Hindlimb muscle (tissue), 1 donor: ENCODE data around the gene PPM1F. TPM values are rescaled to one million over a fixed set of nuclear protein-coding genes. Genes with fewer than 3 reads are reported as not detected.

ENCODE experiments used
- DNase-seq: peaks from one replicate; pipeline ENCODE4 v3.0.0-alpha.2; 2013
- polyA plus RNA-seq: library from polyadenylated mRNA; unstranded; fragments of 120-200 nt; gene quantifications from one replicate; pipeline ENCODE4 v1.2.1, GENCODE V29; 2013; ENCODE audit not compliant: insufficient read length

PPM1F gene, protein sequence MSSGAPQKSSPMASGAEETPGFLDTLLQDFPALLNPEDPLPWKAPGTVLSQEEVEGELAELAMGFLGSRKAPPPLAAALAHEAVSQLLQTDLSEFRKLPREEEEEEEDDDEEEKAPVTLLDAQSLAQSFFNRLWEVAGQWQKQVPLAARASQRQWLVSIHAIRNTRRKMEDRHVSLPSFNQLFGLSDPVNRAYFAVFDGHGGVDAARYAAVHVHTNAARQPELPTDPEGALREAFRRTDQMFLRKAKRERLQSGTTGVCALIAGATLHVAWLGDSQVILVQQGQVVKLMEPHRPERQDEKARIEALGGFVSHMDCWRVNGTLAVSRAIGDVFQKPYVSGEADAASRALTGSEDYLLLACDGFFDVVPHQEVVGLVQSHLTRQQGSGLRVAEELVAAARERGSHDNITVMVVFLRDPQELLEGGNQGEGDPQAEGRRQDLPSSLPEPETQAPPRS
- 52.5 TPM for polyA plus RNA-seq

DNA sequence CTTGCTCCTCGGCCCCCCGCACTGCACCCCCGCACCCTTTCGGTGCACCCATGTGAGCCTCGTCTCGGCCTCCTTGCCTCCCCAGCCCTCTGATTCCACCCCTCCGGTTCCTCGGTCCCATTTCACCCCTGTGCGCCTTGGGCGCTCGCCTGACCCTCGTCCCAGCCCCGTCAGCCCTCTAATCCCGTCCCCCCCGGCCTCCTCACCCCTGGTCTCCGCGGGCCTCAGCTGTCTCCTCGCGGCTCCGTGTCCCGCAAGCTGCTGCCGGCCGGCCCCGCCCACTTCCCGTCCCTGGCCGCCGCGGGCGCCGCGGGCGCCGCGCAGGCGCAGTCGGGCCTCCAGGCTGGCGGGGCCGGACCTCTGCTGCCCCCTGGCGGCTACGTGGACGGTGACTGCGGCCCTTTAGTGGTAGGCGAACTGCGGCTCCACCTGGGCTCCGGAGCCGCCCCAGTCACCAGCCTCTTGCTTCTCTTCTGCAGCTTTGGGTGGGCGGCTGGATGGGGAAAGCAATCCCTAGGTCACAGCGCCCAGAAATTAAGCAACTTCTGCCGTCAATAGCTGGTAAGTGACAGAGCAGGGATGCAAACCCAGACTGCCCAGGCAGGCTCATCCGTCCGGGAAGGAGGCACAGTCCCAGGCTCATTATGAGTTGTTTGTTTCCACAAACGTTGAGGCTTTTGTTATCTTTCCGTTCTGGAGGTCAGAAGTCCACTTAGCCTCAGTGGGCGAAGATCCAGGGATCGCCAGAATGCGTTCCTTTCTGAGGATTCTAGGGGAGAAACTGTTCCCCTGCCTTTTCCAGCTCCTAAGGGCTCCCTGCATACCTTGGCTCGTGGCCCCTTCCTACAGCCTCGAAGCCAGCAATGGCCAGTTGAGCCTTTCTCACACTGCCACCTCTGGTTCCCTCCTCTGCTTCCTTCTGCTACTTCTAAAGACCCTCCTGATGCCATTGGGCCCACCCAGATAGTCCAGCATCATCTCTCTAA lies at the start of gene PPM1F:
Gene PPM1F, minus strand, starts transcription at position 263 of the 986 bp plus-strand sequence. CDS start 6,800 bp downstream, outside the sequence.
- DNase-seq = peak; percentile 89

DNA sequence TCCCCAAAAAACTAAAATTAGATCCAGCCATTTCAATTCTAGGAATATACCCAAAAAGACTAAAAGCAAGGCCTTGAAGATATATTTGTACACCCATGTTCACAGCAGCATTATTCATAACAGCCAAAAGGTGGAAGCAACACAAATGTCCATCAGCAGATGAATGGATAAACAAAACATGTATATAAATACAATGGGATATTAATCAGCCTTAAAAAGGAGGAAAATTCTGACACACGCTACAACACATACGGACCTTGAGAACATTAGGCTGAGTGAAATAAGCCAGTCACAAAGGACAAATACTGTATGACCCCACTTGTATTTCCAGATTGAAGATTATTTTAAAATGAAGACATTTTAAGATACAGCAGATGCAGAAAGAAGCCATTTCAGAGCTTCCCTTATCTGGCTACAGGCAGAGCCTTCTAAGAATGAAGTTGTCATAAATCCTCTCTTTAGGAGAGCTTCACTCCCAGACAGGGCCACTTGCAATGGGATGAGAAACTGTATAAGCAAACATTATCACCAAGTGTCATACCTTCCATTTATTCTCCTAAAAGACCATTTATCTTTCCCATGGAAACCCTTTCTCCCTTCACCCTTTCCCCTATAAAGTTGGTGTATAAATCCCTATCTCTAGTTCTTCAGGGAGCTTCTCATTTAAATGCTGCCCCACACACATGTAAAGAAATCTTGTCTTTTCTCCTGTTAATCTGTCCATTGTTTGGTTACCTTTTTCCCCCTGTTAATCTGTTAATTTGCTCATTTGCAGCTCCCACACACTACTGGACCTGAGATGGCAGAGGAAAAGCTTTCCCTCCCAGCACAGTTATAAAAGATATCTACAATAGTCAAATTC lies 49.2 kb upstream of the PPM1F start:
- no peak for DNase-seq

DNA sequence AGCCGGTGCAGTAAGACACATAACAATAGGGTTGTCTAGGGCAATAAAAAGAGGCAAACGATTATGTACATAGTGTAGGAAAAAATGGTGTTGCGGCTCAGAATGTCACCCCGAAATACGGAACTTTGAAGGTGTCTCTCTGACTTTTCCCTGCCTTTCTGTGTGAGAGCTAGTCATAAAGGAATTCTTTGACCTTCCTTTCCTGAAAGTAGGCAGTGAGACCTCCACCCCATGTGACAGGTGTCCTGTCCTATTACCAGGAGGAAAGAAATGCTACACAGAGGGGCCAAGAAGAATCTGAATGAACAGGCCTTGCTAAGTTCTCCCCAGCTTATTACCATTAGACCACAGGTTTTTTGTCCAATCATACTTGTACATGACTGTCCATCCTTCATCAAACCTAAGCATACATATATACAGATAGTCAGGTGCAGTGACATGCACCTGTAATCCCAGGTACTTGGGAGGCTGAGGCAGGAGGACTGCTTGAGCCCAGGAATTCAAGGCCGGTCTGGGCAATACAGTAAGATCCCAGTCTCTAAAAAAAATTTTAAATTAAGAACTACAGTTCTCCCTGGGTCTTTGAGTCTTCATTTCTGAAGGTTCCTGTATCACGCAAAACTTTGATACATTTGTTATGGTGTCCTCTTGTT lies 46.1 kb upstream of the PPM1F start:
- DNase-seq = no peak

DNA sequence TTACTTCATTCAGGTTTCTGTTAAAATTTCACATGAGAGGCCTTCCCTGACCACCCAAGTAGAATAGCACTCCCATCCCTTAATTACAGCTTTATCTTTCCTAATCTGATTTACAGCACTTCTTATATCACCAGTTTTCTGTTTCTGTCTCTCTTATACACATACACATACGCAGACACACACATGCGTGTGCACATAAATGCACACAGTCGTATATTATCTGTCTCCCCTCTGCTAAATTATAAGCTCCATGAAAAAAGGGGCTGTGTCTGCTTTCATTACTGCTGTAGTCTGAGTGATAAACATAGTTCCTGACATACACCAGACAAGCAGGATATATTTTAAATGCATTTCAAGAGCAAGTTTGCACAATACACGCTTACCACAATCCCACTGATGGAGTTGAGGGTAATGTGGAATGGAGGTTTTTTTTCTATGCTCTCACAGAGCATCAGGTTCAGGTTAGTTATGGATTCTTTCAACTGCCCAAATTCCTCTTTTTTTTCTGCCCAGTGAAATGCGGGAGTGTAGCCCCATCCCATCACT lies 43.6 kb upstream of the PPM1F start:
- DNase-seq = no peak

DNA sequence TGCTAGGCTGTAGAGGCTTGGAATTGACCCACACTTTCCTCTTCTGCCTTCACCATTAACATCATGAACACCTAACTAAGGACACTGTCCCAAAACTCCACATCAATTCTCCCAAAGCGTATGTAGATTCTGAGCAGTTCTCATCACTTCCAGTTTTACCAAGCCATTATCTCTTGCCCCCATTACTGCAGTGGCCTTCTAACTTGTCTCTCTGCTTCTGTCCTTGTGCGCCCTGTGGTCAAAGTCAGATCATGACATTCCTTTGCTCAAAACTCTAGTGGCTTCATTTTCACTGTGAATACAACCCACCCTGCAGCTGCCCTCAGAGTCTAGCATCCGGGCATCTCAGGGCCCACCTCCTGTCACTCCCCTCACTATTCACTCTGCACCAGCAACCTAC lies 43.0 kb upstream of the PPM1F start:
- no peak for DNase-seq

DNA sequence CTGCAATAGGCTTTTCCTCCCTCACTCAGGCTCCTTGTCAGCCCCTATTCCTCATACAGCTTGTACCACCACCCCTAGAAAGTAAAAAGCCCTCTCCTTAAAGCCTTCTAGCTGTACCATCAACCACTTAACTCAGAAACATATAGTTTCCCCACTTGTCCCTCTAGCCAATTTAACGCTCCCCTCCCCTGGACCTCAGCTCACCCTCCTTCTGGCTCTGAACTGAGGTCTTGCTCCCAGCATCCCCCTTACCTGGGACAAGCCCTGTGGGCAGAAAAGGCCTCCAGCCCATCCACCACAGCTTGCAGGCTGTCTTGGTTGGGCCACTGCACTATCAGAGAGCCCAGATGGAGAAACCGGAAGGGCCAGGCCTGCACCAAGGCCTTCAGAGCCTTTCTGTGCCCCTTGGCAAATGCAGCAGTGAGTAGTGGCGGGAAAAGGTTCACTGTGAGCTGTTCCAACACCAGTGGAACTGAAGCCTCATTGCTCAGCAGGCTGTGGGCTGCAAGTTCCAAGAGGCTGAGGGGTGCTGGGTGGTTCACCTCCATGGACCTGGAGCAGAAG lies 42.3 kb upstream of the PPM1F start:
- DNase-seq = no peak

DNA sequence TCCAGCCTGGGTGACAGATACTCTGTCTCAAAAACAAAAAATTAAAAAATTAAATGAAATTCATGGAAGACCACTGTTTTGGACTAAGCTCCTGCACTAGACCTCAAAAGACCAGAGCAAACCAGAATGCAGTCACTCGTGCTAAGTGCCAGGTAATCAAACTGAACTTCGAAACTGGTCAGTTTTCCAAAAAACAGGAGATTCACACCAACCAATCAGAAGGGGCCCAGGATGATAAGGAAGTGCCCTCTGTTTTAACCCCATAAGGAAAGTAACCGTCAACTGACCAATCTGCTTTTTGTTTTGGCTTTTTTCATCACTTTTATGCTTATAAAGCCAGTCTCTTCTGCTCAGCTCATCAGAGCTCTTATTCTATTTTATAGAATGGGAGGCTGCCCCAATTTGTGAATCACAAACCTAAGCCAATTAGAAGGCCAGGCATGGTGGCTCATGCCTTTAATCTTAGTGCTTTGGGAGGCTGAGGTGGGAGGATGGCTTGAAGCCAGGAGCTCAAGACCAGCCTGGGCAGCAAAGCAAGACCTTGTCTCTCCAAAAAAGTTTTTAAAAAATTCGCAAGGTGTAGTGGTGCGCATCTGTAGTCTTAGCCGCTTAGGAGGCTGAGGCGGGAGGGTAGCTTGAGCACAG lies 40.1 kb upstream of the PPM1F start:
- no peak for DNase-seq

DNA sequence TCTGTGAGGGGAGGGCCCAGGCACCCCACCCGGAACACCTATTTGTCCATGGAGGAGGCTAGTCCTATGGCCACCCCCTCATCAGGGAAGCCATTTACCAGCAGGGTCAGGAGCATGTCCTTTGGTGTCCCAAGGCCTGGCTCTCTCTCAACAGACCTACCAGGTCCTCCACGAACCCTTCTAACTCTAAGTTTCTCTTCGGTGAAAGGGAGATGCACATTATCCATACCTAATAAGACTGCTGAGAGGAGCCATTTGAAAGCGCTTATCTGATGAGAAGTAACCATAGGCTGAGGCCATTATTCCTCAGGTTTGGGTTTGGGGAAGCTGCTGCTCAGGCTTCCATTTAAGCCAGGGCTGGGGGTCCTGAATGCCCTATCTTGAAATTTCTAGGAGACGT lies 39.1 kb upstream of the PPM1F start:
- no peak for DNase-seq

DNA sequence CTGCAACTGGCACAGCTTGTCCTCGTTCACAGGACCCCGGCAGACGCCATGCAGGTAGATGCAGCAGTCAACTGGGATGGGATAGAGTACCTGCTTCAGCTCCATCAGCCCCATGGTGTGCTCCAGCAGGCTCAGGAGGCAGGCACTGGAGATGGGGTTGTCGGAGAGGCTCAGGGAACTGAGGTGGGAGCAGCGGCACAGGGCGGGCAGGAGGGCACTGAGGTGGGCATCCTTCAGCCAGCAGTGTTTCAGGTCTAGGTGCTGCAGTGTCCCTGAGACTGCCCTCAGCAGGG lies 38.6 kb upstream of the PPM1F start:
- no peak for DNase-seq

DNA sequence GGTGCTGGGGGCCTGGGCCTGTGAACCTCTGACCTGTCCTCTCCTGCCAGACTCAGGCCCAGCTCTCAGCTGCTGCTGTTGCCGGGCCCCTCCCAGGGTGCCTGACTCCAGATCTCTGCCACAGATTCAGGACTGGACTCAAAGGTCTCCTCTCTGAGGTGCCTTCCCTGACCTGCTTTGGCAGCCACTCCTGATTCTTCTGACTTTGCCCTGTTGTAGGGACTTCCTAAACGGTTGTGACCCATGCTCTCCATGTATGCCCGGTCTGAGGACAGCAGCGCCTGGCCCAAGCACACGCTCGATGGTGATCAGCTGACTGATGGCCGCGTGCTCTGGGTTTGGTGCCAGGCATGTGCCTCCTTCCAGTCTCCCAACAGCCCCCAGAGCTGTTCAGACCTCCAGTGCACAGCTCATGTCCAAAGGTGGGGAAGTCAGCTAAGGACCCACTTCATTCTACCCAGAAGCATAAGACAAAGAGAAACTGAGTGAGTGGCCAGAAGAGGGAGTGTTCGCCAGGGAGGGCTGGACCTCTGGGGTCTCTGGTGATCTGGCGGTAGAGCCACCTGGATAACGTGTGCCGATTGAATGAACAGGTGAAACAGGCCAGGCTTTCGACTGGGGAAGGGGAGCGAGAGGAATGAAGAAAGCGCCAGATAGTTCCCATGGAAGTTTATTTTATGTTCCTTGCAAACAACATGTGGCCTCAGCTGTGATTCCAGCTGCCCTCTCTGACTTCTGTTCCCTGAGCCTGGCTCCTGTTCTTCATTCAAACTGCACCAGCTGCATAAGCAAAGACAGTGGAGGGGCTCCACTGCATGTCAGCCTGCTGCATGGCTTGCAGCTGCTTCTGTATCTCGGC lies 38.0 kb upstream of the PPM1F start:
- no peak for DNase-seq

DNA sequence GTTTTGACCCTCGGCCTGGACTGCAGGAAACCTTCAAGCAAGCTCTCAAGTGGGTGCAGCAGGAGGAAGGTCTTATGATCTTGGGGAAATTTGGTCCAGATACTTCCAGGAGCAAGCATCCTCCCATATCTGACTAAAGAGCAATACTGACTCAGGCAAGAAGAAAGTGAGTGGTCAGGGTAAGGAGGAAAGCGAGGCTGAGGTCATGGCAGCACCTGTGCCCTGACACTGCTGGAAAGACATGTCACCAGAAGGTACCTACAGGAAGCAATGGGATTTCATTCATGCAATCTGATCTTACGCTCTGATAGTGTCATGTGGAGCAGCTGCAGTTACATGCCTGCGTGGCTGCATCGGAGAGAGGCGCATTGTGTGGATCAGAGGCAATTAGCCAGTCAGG lies 36.4 kb upstream of the PPM1F start:
- DNase-seq = no peak

DNA sequence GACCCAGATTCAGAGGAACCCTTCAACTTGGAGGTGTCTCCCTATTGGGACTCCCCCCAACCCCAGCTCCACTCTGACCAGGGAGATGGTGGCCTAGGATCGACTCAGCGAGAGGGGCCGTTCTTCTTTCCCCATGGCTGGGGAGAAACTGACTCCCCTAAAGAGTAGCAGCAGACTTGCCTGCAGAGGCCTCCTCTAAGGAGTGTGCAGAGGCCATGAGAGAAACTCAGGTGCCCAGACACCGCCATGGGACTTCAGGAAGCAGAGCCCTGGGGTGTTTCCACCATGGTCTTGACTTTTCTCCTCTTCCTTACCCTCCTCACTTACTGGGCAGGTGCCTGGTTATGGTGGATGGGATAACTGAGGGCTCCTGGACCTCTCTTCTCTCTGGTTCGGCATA lies 32.6 kb upstream of the PPM1F start:
- no peak for DNase-seq

DNA sequence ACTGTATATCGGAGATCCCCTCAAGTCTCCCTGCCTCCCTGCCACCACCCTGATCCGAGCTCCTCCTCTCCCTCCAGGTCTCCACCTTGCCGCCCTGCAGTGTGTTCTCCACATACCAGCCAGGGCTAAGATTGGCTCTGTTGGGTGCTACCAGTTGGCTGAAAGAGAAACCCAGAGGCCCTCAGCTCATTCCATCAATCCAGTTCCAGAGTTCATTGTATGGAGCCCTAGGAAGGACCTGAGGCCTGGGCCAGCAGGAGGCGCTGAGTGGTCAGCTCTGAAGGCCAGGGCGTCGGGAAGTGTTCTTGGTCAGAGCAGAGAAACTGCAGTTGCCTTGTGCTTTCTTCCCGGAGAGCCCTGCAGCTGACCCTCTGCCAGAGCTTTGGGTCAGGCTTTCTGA lies 32.1 kb upstream of the PPM1F start:
- DNase-seq = no peak

DNA sequence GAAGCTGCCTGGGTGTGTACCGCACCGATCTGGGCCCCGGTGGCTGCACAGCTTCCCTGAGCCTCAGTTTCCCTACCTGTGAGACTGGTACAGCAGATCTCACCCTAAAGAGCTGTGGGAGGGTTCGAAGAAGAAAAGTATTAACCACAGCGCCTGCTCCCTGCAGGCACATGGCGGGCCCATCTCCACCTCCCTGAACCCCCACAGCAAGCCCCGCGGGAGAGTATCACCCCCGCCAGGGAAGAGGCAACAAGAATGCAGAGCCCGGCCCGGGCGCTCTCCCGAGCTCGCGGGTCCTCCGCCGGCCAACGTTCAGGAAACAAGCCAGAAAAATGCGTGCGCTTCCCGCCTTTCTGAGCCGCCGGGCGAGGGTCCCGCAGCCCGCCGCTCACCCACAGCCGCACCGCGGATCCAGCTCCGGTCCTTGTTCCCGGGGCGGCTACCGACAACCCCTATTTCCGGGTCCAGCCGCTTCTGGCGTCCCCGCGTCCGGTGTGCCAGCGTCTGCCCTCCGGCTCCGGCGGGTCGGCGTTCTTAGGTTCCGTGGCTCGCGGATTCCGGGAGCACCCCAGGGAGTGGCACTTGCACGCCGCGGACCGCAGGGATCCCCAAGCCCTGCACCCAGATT lies 29.8 kb upstream of the PPM1F start, which contains the start of gene TOP3B:
Gene TOP3B, minus strand, starts transcription at position 450 of the 628 bp plus-strand sequence. CDS start 7,078 bp downstream, outside the sequence.
- peak; percentile 78 for DNase-seq

DNA sequence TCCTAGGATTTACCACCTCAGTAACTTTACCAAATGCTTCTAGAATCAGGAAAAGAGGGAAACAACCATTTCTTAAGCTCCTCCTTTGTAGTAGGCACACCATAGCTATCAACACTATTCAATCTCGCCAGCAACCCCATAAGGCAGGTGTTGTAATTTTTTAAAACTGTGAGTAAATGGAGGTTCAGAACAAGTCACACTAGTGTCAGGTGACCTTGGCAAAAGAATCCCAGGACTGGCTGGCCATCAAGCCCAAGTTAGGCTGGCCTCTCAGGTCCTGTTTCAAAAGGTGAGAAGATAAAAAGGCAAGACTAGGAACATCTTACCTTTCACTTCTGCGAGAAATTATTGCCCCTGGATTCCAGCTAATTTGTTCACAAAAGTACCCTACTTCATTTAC lies 29.2 kb upstream of the PPM1F start:
- no peak for DNase-seq

DNA sequence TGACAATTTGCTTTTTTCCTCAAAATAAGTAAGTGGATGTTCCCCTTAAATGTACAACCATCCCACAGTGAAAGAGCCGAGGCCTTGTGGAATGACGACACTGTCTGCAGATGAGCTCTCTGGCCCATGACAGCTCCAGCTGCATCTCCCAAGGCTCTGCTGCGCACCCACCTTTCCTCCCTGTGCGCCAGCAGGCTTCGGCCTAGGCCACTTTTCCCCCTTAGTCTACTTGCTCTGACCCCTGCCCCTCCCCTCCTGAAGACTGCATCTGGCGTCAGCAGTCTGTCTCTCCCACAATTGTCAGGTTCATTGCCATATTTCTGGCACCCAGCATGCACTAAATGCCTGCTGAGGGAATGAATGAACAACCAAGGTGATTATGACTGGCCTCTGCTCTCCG lies 27.9 kb upstream of the PPM1F start:
- no peak for DNase-seq

DNA sequence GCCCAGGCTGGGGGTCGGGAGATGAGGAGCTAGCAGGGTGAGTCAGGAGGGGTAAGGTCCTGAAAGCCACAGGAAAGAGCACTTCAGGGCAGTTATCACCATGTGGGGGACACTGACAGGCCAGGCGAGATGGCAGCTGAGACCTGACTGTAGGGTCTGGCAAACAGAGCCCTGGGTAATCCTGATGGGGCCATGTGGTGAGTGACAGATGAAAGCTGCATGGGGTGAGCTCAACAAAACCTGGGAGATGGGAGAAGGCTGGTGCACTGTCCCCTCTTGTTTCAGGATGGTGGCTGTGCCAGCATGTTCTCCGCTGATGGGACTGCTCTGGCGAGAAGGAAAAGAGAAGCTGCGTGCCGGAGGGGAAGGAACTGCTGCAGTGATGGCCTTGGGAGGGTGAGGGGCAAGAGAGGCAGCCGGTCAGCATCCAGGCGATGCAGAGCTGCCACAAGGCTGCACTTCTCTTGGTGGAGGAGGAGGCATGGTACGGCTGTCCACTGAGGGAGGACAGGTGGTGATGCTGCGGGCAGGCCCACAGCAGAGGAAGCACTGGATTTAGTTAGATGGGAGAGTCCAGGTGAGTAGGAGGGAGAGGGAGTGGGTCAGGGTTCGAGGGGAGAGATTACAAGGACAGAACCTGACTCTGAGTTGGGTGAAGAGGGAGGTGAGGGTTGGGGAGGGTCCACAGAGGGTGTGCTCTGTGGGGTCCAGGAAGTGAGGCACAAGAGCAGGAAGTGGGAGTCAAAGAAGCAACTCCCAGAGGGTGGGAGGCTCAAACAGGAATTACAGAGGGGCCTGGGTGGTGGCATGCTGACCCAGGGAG lies 26.1 kb upstream of the PPM1F start:
- DNase-seq = no peak

DNA sequence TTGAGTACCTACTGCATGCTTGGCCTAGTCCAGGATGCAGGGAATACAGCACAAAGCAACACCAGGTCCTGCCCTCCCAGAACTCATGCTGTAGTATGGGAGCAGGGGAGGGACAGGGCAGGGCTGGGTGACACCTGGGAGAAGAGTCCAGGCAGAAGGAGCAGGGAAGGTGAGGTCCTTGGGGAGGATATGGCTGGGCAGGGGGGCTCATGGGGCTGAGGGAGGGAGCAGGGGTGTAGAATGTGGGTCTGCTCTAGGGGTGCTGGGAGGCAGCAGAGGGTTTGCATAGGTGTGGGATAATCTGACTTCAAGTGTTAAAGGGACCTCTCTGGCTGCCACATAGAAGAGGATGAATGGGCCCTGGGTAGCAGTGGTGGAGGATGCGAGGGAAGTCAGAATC lies 25.2 kb upstream of the PPM1F start:
- DNase-seq = no peak
